HFF-Myc (cell line): Measurements from ENCODE around the gene DNASE1L2.

Source experiments
- DNase-seq: peaks from one replicate; pipeline ENCODE4 v3.0.0-alpha.2; 2011; ENCODE audit warnings: low read depth; ENCODE audit errors: extremely low read depth
- H3K4me3 ChIP-seq: replicated peaks from 2 replicates; pipeline ENCODE4 v1.5.1; 2011; ENCODE audit warnings: low read depth, mild to moderate bottlenecking, control low read depth, low read length
- TF ChIP-seq, protein P1 (sequence below): IDR thresholded peaks from 2 replicates; pipeline ENCODE4 v1.5.1; 2012; ENCODE audit warnings: mild to moderate bottlenecking, low read depth, low read length, control low read depth; ENCODE audit errors: missing control alignments

Gene DNASE1L2

DNA sequence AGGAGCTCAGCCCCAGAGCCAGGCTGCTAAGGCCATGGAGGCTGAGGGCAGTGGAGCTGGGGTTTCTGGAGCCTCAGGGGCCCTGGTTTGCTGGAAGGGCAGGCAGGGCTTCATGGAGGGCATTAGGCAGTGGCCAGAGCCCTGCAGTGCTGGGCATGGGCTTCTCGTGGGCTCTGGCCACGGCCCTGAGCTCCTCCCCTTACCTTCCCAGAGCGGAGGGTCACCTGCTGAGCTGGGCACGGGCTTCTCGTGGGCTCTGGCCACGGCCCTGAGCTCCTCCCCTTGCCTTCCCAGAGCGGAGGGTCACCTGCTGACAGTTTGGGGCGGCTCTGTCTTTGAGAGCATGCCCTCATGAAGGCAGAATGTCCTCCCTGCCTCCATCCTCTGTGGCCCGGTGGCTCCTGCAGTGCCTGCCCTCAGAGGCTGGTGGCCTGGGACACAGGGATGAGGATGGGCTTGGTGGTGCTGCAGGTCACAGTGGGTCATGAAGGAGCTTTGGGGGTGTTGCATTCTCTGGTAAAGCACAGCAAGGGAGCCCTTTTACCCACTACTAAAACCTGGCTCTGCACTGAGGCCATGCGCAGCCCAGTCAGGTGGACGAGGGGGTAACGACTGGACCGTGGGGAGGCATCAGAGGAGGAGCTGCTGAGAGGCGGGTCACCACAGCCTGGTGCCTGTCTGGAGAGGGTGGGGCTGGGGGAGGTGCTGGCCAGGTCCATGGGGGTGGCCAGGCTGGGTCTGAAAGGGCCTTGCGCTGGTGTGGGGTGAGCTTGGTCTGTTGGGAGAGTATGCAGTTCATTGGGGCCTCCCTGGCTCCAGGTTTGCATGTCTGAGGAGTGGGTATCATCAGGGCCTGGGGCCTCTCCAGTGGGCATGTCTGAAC lies 34.6 kb downstream of the DNASE1L2 start:
- TF ChIP-seq, protein P1, sequence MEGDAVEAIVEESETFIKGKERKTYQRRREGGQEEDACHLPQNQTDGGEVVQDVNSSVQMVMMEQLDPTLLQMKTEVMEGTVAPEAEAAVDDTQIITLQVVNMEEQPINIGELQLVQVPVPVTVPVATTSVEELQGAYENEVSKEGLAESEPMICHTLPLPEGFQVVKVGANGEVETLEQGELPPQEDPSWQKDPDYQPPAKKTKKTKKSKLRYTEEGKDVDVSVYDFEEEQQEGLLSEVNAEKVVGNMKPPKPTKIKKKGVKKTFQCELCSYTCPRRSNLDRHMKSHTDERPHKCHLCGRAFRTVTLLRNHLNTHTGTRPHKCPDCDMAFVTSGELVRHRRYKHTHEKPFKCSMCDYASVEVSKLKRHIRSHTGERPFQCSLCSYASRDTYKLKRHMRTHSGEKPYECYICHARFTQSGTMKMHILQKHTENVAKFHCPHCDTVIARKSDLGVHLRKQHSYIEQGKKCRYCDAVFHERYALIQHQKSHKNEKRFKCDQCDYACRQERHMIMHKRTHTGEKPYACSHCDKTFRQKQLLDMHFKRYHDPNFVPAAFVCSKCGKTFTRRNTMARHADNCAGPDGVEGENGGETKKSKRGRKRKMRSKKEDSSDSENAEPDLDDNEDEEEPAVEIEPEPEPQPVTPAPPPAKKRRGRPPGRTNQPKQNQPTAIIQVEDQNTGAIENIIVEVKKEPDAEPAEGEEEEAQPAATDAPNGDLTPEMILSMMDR, result no peak
- no peak overlapping the region for H3K4me3 ChIP-seq
- DNase-seq, result no peak

DNA sequence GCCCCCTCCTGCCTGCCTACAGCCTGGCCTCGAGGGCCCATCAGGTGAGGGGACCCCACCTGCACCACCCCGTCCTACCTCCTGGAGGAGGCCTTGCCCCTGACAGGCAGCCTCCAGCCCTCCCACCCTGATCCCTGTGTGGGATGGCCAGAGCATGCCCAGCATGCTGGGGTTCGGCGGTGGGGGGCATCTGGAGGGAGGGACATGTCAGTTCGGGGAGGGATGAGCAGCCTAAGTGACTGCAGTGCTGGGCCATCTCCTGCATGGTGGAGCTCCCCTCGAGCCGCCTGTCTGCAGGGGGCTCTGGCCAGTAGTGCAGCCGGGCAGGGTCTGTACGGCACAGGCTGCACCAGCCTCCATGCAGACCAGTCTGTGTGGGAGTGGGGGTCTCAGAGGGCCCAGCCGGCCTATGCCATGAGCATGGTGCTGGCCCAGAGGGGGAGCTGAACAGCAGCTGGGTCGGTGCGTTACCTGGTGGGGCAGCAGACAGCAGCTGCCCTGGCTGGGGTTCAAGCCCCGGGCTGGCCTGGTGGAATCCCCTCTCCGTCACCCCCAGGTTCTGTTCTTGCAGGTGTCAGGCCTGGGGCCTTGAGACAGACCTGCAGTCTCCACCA lies 35.7 kb downstream of the DNASE1L2 start:
- no peak for DNase-seq
- TF ChIP-seq, protein P1, result no peak
- no peak overlapping the region for H3K4me3 ChIP-seq

DNA sequence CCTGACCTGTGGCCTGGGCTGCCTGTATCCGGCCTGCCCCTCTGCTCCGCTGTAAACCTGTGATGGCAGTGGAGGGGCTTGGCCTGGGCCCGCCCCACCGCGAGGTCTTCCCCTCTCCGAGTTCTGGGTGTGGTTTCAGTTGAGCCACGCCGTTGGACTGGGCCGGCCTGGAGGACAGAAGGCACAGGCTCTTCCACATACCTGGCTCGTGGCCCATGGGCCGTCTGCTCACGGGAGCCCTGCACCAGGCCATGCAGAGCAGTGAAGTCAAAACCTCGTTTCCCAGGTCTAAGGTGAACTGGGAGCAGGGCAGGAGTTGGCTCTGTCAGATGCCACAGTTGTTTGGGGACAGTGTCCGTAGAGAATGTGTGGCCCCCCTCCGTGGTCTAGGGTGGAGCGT lies 37.2 kb downstream of the DNASE1L2 start:
- no peak overlapping the region for H3K4me3 ChIP-seq
- no peak for DNase-seq
- TF ChIP-seq, protein P1, result no peak

DNA sequence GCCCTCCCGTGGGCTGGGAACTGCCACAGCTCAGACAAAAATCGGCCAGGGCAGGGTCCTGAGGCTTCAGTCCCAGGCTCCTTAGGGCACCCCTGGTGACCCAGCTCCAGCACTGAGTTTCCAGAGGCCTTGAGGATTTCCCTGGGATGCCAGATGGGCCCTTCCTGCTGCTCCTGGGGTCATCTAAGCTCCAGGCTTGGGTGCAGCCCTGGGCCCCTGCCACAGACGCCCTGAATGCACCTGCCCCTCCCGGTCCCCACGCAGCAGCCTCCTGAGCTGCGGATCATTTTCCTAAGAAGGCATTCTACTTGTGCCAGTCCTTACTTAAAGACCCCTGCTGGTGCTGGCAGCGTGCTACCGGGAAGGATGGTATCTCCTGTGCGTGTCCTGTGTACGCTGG lies 37.7 kb downstream of the DNASE1L2 start:
- TF ChIP-seq, protein P1, result no peak
- no peak for DNase-seq
- H3K4me3 ChIP-seq, result no peak overlapping the region

DNA sequence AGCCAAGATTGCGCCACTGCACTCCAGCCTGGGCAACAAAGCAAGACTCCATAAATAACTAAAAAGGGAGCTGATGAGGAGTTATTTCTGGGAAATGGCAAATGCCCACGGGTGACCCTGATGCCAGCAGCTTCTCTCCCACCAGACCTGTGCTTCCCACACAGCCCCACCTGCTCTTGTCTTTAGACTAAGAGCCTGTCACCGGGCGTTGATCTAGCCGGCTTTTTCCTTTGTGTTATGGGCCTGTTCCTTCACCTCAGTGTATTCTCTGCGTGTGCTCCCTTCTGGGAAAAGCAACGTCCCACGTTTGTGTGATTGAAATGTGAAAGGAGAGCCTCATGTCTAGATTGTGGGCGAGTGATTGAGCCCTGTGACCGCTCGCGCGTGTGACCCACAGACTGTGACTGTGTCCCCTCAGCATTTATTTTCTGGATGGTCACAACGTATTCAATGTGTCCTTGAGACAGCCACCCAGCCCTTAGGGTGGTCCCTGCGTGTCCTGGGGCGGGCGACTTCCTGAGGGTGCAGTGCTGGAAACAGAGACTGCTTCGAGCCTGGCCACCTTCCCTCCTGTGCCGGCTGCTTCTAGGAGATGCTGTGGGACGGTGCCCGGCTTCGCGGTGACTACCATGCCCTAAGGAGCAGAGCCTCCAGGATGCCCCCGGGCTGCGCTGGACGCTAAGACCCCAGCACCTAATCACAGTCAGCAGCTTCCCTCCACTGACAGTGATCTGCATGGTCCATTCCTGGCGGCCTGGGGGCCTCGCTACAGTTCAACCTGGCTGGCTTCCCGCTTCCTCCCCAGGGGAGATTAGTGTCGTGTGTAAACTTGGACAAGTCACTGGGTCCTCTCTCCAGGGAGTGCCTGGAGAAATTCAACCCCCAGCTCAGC lies 39.5 kb downstream of the DNASE1L2 start:
- no peak for DNase-seq
- H3K4me3 ChIP-seq, result no peak overlapping the region
- TF ChIP-seq, protein P1, result no peak

DNA sequence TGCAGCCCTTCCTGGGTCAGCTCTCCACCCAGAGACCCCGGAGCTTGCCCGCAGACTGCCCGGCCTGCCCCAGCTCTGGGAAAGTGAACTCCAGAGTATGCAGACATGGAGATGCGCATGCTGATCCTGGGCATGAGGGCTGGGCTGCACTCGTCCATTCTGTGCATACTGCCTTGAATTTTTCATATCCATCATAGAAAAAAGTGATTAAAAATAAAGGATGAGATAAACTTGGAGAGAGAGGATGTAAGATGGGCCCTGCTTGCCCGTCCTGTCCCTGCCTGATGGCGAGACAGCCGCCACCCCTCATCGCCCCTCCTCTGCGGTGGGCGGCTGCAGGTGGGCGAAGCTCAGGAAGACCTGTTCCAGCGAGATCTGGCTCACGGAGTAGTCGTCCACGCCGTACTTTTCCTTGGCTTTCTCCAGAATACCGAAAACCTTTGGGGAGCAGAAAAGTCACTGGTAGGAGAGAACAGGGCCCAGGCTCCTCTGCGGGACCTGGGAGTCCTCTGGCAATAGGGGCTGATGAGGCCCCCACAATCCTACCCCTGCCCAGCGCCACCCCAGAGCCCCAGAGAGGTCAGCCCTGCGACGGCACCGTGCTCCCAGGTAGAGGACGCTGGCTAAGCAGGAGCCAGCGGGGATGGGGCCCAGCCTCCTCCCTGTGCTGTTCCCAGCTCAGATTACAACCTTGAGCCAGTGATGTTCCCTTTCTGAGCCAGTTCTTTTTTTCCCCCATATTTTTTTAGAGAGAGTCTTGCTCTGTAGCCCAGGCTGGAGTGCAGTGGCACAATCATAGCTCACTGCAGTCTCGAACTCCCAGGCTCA lies 40.3 kb downstream of the DNASE1L2 start:
- H3K4me3 ChIP-seq, result no peak overlapping the region
- TF ChIP-seq, protein P1, result no peak
- no peak for DNase-seq
